Loucy (cell line): ENCODE results near the gene BTBD9.

Source experiments
- H2AFZ ChIP-seq: fragments of 200-600 bp; sonication (generic); 2 replicates; pipeline ENCODE4 v1.6.0; 2016; ENCODE audit warnings: antibody characterized with exemption, mild to moderate bottlenecking, low read length, moderate library complexity
- H3F3A ChIP-seq: fragments of 200-600 bp; 2 replicates; pipeline ENCODE4 v1.6.0; 2016; ENCODE audit warnings: antibody characterized with exemption, low read depth, mild to moderate bottlenecking
- H3K27me3 ChIP-seq: fragments of 200-600 bp; sonication (generic); 2 replicates; pipeline ENCODE4 v1.6.1; 2014; ENCODE audit warnings: low read length, mild to moderate bottlenecking; ENCODE audit not compliant: insufficient read depth, poor library complexity, severe bottlenecking
- H3K36me3 ChIP-seq: fragments of 200-600 bp; sonication (generic); 2 replicates; pipeline ENCODE4 v1.6.1; 2016; ENCODE audit warnings: low read length; ENCODE audit not compliant: insufficient read depth
- H3K4me1 ChIP-seq: fragments of 200-600 bp; sonication (generic); 2 replicates; pipeline ENCODE4 v1.5.1; 2014; ENCODE audit warnings: low read length, mild to moderate bottlenecking; ENCODE audit not compliant: insufficient read depth, poor library complexity, severe bottlenecking
- H3K4me2 ChIP-seq: fragments of 200-600 bp; sonication (generic); 2 replicates; pipeline ENCODE4 v1.6.0; 2014; ENCODE audit warnings: antibody characterized with exemption, low read length, low read depth, mild to moderate bottlenecking; ENCODE audit not compliant: poor library complexity, severe bottlenecking
- H3K4me3 ChIP-seq: fragments of 200-600 bp; sonication (generic); 2 replicates; pipeline ENCODE4 v1.5.1; 2014; ENCODE audit warnings: low read length, mild to moderate bottlenecking, mixed read lengths; ENCODE audit not compliant: poor library complexity, severe bottlenecking
- H3K79me2 ChIP-seq: fragments of 200-600 bp; sonication (generic); 2 replicates; pipeline ENCODE4 v1.6.1; 2014; ENCODE audit warnings: low read length; ENCODE audit not compliant: insufficient read depth
- H3K9ac ChIP-seq: fragments of 200-600 bp; sonication (generic); 2 replicates; pipeline ENCODE4 v1.6.0; 2014; ENCODE audit warnings: mild to moderate bottlenecking, low read depth, low read length, moderate library complexity; ENCODE audit not compliant: poor library complexity, severe bottlenecking
- H3K9me2 ChIP-seq: fragments of 200-600 bp; sonication (generic); replicated peaks from 2 replicates; pipeline ENCODE4 v1.6.1; 2016; ENCODE audit warnings: low read depth, low read length, mixed read lengths
- H3K9me3 ChIP-seq: fragments of 200-600 bp; sonication (generic); 2 replicates; pipeline ENCODE4 v1.6.1; 2014; ENCODE audit warnings: mild to moderate bottlenecking, antibody characterized with exemption, low read length, low read depth; ENCODE audit not compliant: insufficient read depth
- H4K20me1 ChIP-seq: fragments of 200-600 bp; sonication (generic); 2 replicates; pipeline ENCODE4 v1.6.0; 2014; ENCODE audit warnings: antibody characterized with exemption, low read length, mild to moderate bottlenecking; ENCODE audit not compliant: insufficient read depth, poor library complexity, severe bottlenecking
- EZH2phosphoT487 ChIP-seq: fragments of 200-600 bp; IDR thresholded peaks from 2 replicates; pipeline ENCODE4 v1.6.1; 2018; ENCODE audit warnings: antibody characterized with exemption, mild to moderate bottlenecking, moderate library complexity, borderline replicate concordance
- TF ChIP-seq, protein P1 (sequence below): fragments of 200-600 bp; sonication (generic); conservative IDR thresholded peaks from 2 replicates; pipeline ENCODE4 v1.5.1; 2014; ENCODE audit warnings: mild to moderate bottlenecking, antibody characterized with exemption, low read length

BTBD9 gene

DNA sequence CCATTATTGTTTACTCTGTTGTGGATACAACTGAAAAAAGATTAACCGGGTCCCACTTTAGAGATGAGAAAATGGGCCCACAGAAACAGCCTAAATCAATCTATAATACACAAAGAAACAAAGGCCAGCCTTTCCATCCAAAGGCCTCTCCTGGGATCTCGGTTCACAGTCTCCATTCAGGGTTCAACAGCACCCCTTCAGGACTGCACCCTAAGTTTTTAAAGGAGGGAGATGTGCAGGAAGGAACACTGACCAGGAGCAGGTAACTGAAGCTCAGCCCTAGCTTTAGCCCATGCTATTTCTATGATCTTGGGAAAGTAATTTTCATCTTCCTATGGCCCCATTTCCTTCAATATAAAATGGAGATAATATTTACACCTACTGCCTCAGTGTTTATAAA lies 147.7 kb downstream of the BTBD9 start:
- Histone ChIP-seq H3K79me2 (no peaks in the 10 kb centered on the region), H3F3A (no peaks in the 10 kb centered on the region), H3K4me3 (no peak overlapping the region), H3K9me3 (no peaks in the 10 kb centered on the region), H4K20me1 (no peaks in the 10 kb centered on the region), H3K36me3 (no peaks in the 10 kb centered on the region), H3K27me3 (no peaks in the 10 kb centered on the region), H3K4me1 (no peaks in the 10 kb centered on the region), H3K9ac (no peak overlapping the region), H3K9me2 (no peaks in the 10 kb centered on the region), H3K4me2 (no peak overlapping the region), H2AFZ (no peak overlapping the region)
- no peak for TF ChIP-seq EZH2phosphoT487
- TF ChIP-seq, protein P1, sequence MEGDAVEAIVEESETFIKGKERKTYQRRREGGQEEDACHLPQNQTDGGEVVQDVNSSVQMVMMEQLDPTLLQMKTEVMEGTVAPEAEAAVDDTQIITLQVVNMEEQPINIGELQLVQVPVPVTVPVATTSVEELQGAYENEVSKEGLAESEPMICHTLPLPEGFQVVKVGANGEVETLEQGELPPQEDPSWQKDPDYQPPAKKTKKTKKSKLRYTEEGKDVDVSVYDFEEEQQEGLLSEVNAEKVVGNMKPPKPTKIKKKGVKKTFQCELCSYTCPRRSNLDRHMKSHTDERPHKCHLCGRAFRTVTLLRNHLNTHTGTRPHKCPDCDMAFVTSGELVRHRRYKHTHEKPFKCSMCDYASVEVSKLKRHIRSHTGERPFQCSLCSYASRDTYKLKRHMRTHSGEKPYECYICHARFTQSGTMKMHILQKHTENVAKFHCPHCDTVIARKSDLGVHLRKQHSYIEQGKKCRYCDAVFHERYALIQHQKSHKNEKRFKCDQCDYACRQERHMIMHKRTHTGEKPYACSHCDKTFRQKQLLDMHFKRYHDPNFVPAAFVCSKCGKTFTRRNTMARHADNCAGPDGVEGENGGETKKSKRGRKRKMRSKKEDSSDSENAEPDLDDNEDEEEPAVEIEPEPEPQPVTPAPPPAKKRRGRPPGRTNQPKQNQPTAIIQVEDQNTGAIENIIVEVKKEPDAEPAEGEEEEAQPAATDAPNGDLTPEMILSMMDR: 0 out of 2 replicates have a peak, but pooled peaks have one; percentile 13

- Histone ChIP-seq H3K9ac (no peak overlapping the region), H3K4me2 (no peak overlapping the region), H3K27me3 (no peaks in the 10 kb centered on the region), H3K4me1 (peaks cover 10% of the 10 kb centered on the region), H3K36me3 (no peaks in the 10 kb centered on the region), H3K4me3 (no peak overlapping the region), H3K9me2 (no peaks in the 10 kb centered on the region), H3F3A (no peaks in the 10 kb centered on the region), H3K79me2 (no peaks in the 10 kb centered on the region), H2AFZ (no peak overlapping the region), H3K9me3 (no peaks in the 10 kb centered on the region), H4K20me1 (no peaks in the 10 kb centered on the region)
- TF ChIP-seq, protein P1: no peak
- no peak for TF ChIP-seq EZH2phosphoT487
Measured at GRCh38 chr6:38489951-38490350, 149.8 kb downstream of the BTBD9 start.

DNA sequence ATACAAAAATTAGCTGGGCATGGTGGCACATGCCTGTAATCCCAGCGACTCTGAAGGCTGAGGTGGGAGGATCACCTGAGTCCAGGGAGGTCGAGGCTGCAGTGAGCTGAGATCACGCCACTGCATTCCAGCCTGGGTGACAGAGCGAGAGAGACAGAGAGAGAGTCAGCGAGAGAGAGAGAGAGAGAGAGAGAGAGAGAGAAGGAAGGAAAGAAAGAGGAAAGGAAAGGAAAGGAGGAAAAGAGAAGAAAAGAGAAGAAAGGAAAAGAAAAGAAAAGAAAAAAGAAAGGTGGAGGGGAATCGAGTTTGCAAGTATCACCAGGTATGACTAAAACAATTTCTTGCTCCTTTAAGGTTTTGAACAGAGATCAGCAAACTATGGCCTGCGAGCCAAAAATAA lies 152.3 kb downstream of the BTBD9 start:
- H3K9me2 ChIP-seq: no peaks in the 10 kb centered on the region
- H3K9me3 ChIP-seq: no peaks in the 10 kb centered on the region
- no peak overlapping the region for H3K4me2 ChIP-seq
- H3K79me2 ChIP-seq: no peaks in the 10 kb centered on the region
- no peaks in the 10 kb centered on the region for H3F3A ChIP-seq
- TF ChIP-seq, protein P1: no peak
- no peak for TF ChIP-seq EZH2phosphoT487
- no peak overlapping the region for H2AFZ ChIP-seq
- no peaks in the 10 kb centered on the region for H3K27me3 ChIP-seq
- H3K36me3 ChIP-seq: no peaks in the 10 kb centered on the region
- H3K4me3 ChIP-seq: no peak overlapping the region
- no peaks in the 10 kb centered on the region for H4K20me1 ChIP-seq
- H3K9ac ChIP-seq: no peak overlapping the region
- peaks cover 33% of the 10 kb centered on the region for H3K4me1 ChIP-seq
